Psoas muscle (tissue), 8 donors: Measurements from ENCODE around the gene CTSZ. TPM values are rescaled to one million over a fixed set of nuclear protein-coding genes. Genes with fewer than 3 reads are reported as not detected.
A peak's percentile ranks its signal among the peaks of the same experiment; 100 is the strongest.
"Not testable (repeated sequence)": the region's sequence is repeated elsewhere in the genome, so short reads cannot be mapped to it uniquely, and the experiment has no call there.

Experiments used
- ATAC-seq, 4 donors: fragments of 200-7000 bp; cut with Tn5 transposase; one replicate each; pipeline ENCODE4 v1.9.1; 2020; ENCODE audit warnings: moderate library complexity in 3 of 4, mild to moderate bottlenecking in 2 of 4
- DNase-seq, 2 donors: peaks; one replicate each; pipeline ENCODE4 v3.0.0-alpha.2; 2020
- H3K27ac ChIP-seq: fragments of 200-600 bp; one replicate; pipeline ENCODE4 v1.8.0; 2022
- H3K27me3 ChIP-seq, 3 donors: fragments of 200-600 bp in 1 of 3; one replicate each; pipeline versions ENCODE4 v1.6.1 to v1.8.0; 2013 to 2022; ENCODE audit warnings: low read length in 2 of 3, mild to moderate bottlenecking in 2 of 3, moderate library complexity in 1 of 3; ENCODE audit not compliant: insufficient read depth in 3 of 3
- H3K36me3 ChIP-seq, 2 donors: fragments of 200-600 bp in 1 of 2; one replicate each; pipeline versions ENCODE4 v1.6.1 to v1.8.0; 2013 to 2022; ENCODE audit warnings: low read depth in 1 of 2, mild to moderate bottlenecking in 1 of 2, moderate library complexity in 1 of 2; ENCODE audit not compliant: insufficient read depth in 1 of 2
- H3K4me1 ChIP-seq: fragments of 200-600 bp; one replicate; pipeline ENCODE4 v1.8.0; 2022
- H3K4me3 ChIP-seq: fragments of 200-600 bp; one replicate; pipeline ENCODE4 v1.8.0; 2022; ENCODE audit warnings: mild to moderate bottlenecking
- H3K9me3 ChIP-seq: fragments of 200-600 bp; one replicate; pipeline ENCODE4 v1.8.0; 2022
- CTCF ChIP-seq: fragments of 200-600 bp; IDR thresholded peaks from one replicate; pipeline ENCODE4 v1.8.0; 2022; ENCODE audit warnings: antibody characterized with exemption
- WGBS, 3 donors: extraction: QIAGEN DNeasy Blood & Tissue Kit; methylation state at CpG; one replicate each; pipeline versions ENCODE4 v1.1.6 to v1.1.7; 2013; 5-methylcytosine and 5-hydroxymethylcytosine counted together
- intact Hi-C, 2 donors: fragments of 100-400 bp; cut with DNase I; formaldehyde crosslinking; loops; one replicate each; pipeline versions ENCODE4 v1.11.0 to v1.14.2; 2022
- polyA plus RNA-seq, 3 donors: library from polyadenylated mRNA; stranded (reverse); fragments of 200-250 nt; gene quantifications; one replicate each; pipeline ENCODE4 v1.2.3, GENCODE V29; 2013
- total RNA-seq, 4 donors: library from RNA; stranded (reverse); fragmentation: NEBNext Ultra II Directional in 2 of 4; extraction: Animal tissue kit (Norgen Biotek cat#: 25700) in 2 of 4; gene quantifications; one replicate each; pipeline versions ENCODE4 v1.2.1 to v1.2.4, GENCODE V29; 2021 to 2023
- donor health status: healthy with polysubstance abuse.
- donor health status: DM: no; HTN: no; CAD: no; lungs with moderate emphysema.
- donor health status: Bipolar disorder and iron deficiency.
- donor health status: healthy.
- donor health status: DM: yes; HTN: yes; CAD: no.
- donor health status: DM: no; HTN: no; CAD: no.
- donor health status: DM: no; HTN: no; CAD: no.
- donor health status: DM: yes; HTN: yes; CAD: no.

CTSZ gene
- total and polyA plus RNA-seq, 7 donors, result 38.2 to 50.5 (median 42.4) TPM

GRCh38 chr20:59043698-59044097, 36.6 kb upstream of the CTSZ start:
- H3K4me3 ChIP-seq, result no peak overlapping the region
- peak overlapping the region; percentile 79 for H3K27ac ChIP-seq
- ATAC-seq, result no peak
- H3K9me3 ChIP-seq, result no peaks in the 10 kb centered on the region
- no peak for TF ChIP-seq CTCF
- H3K27me3 ChIP-seq, result no peaks in the 10 kb centered on the region
- intact Hi-C loops, result loop anchor here in 1 of 2 donors (5.0 kb wide), 1 partner anchor 151 kb away; no protein-coding TSS in a partner anchor
- H3K36me3 ChIP-seq, result peaks cover 0 to 4% of the 10 kb centered on the region in 2 donors
- WGBS, 3 donors, result 65 to 76% (median 65%) methylated on average over 3 of the region's 3 CpGs
- H3K4me1 ChIP-seq, result peaks cover 25% of the 10 kb centered on the region
- DNase-seq, result no peak

GRCh38 chr20:59042796-59043631, 36.0 kb upstream of the CTSZ start:
- TF ChIP-seq CTCF, result no peak
- H3K27ac ChIP-seq, result peak overlapping the region; percentile 79
- DNase-seq (peak; percentile 93 to 97), ATAC-seq (peak; percentile 96 to 99 (median 98))
- no peaks in the 10 kb centered on the region for H3K27me3 ChIP-seq
- no peaks in the 10 kb centered on the region for H3K9me3 ChIP-seq
- intact Hi-C loops, result loop anchor here in 1 of 2 donors (5.0 kb wide), 1 partner anchor 151 kb away; no protein-coding TSS in a partner anchor
- peaks cover 25% of the 10 kb centered on the region for H3K4me1 ChIP-seq
- H3K36me3 ChIP-seq, result peaks cover 4% of the 10 kb centered on the region in 2 donors
- WGBS, 3 donors, result 9 to 12% (median 12%) methylated on average over 56 to 66 of the region's 66 CpGs
- peak overlapping the region; percentile 80 for H3K4me3 ChIP-seq

- intact Hi-C loops, result loop anchor here in 1 of 2 donors (5.0 kb wide), 1 partner anchor 150 kb away; no protein-coding TSS in a partner anchor
- H3K9me3 ChIP-seq, result no peaks in the 10 kb centered on the region
- ATAC-seq (peak; percentile 38 to 52 (median 50)), DNase-seq (no peak)
- no peaks in the 10 kb centered on the region for H3K27me3 ChIP-seq
- 1 to 3% (median 2%) methylated on average over 29 to 50 of the region's 50 CpGs for WGBS, 3 donors
- peak within 1 kb of the TSS; percentile 79 for H3K27ac ChIP-seq
- peaks cover 25% of the 10 kb centered on the region for H3K4me1 ChIP-seq
- peak within 1 kb of the TSS; percentile 80 for H3K4me3 ChIP-seq
- TF ChIP-seq CTCF, result no peak
- peaks cover 4 to 12% of the 10 kb centered on the region in 2 donors for H3K36me3 ChIP-seq
These were observed 35.2 kb upstream of the CTSZ start, which contains the start of gene PRELID3B for GRCh38 chr20:59042151-59042795. TSS of gene PRELID3B (minus strand) at chr20:59042786. CDS start at chr20:59042730, 56 bp downstream.

- peak overlapping the region; percentile 79 for H3K27ac ChIP-seq
These were observed 34.4 kb upstream of the CTSZ start for GRCh38 chr20:59041487-59041886.

GRCh38 chr20:59040667-59041066, 33.6 kb upstream of the CTSZ start:
- Histone ChIP-seq H3K9me3 (no peaks in the 10 kb centered on the region), H3K27me3 (no peaks in the 10 kb centered on the region), H3K27ac (no peak overlapping the region), H3K4me3 (no peak overlapping the region), H3K4me1 (peaks cover 25% of the 10 kb centered on the region), H3K36me3 (peaks cover 11 to 28% of the 10 kb centered on the region in 2 donors)
- TF ChIP-seq CTCF, result no peak
- DNase-seq (no peak), ATAC-seq (no peak)
- 79 to 83% (median 81%) methylated on average over 5 of the region's 5 CpGs for WGBS, 3 donors
- intact Hi-C loops, result loop anchor here in 1 of 2 donors (5.0 kb wide), 1 partner anchor 148 kb away; no protein-coding TSS in a partner anchor

More at GRCh38 chr20:59041487-59041886, 34.4 kb upstream of the CTSZ start:
- 86 to 91% (median 90%) methylated on average over 16 of the region's 16 CpGs for WGBS, 3 donors
- H3K4me1 ChIP-seq, result peaks cover 25% of the 10 kb centered on the region
- H3K4me3 ChIP-seq, result peak overlapping the region; percentile 80
- intact Hi-C loops, result loop anchor here in 1 of 2 donors (5.0 kb wide), 1 partner anchor 149 kb away; no protein-coding TSS in a partner anchor
- not testable (repeated sequence) for H3K9me3 ChIP-seq, DNase-seq, ATAC-seq, H3K27me3 ChIP-seq
- peaks cover 6 to 19% of the 10 kb centered on the region in 2 donors for H3K36me3 ChIP-seq
